Activated CD8-positive, alpha-beta memory T cell treated with anti-CD3 and anti-CD28 coated beads, Interleukin-2, amount 50 U/mL, for 1 hour (primary cell): Measurements from ENCODE around the gene DTWD2.

Experiments used
- DNase-seq: peaks from one replicate; pipeline ENCODE4 v3.0.0-alpha.2; 2020; ENCODE audit errors: extremely low read depth

The DTWD2 gene, protein sequence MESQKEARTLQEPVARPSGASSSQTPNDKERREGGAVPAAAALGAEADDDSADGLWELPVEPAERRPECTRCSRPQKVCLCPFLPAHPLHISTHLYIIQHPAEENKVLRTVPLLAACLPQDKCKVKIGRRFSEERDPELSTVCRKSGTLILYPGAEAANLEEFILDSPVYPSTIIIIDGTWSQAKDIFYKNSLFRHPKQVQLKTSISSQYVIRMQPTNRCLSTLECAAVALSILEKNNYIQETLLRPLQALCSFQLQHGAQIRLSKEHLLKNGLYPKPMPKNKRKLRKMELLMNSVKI

GRCh38 chr5:118987988-118988865 is at the start of gene DTWD2:
Gene DTWD2 (minus strand): TSS chr5:118988547. CDS start chr5:118988511, 36 bp downstream.
- DNase-seq: peak; percentile 62

- DNase-seq: no peak
These were observed 49.3 kb upstream of the DTWD2 start for GRCh38 chr5:119037496-119038215.

- no peak for DNase-seq
These were observed 47.9 kb upstream of the DTWD2 start for GRCh38 chr5:119036101-119036762.

GRCh38 chr5:119033135-119033534 is 44.8 kb upstream of the DTWD2 start:
- no peak for DNase-seq

DNA sequence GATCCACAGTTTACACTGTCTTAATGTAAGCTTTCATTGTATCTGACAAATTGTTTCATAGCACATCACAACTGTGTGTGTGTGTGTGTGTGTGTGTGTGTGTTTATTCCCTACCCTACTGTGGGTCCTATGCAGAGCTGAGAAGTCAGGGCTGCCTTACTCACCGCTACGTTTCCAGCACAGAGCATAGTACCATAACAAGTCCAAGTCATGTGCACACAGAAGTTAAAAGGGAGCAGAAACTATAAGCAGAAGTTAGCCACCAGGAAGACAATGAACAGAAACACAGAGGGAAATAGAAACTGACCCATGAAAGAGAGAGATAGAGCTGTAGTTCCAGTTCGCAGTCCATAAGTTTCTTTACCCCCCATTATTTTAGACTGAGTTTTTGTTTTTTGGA is 44.3 kb upstream of the DTWD2 start:
- no peak for DNase-seq

DNA sequence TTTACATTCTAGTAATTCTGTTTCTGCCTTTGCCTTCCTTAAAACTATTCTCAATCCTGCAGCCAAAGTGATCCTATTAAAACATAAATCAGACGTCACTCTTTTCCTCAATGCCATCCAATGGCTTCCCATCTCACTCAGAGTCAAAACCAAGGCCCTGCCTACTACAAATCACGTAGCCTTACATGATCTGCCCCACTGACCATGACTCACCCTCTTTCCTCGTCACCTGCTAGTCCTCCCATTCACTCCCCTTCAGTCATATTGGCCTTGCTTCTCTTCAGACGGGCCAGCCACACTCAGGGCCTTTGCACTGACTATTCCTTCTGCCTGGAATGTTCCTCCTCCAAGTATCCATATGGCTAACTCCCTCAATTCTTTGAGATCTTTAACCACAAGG is 43.6 kb upstream of the DTWD2 start:
- DNase-seq: no peak

- DNase-seq: no peak
These were observed 42.9 kb upstream of the DTWD2 start for GRCh38 chr5:119031011-119031886.

GRCh38 chr5:119028575-119028974 is 40.2 kb upstream of the DTWD2 start:
- DNase-seq: no peak

DNA sequence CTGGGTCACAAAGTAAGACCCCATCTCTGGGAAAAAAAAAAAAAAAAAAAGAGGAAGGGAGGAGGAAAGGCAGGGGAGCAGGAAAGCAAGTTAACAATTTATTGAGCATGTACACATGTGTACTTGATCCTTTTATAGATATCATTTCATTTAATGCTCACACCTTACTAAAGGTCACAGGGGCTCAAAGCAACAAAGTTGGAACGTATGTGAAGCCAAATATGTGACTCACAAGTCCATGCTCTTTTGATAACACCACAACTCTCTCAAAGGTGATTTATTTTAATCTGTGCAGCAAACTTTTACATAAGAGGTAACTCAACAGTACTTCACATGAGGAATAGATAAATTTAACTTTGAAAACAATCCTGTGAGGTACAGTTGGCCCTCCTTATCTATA is 34.4 kb upstream of the DTWD2 start:
- DNase-seq: no peak

GRCh38 chr5:119022017-119022745 is 33.8 kb upstream of the DTWD2 start:
- DNase-seq: no peak

GRCh38 chr5:119021149-119021732 is 32.9 kb upstream of the DTWD2 start:
- DNase-seq: no peak

GRCh38 chr5:119019949-119020348 is 31.6 kb upstream of the DTWD2 start:
- no peak for DNase-seq

DNA sequence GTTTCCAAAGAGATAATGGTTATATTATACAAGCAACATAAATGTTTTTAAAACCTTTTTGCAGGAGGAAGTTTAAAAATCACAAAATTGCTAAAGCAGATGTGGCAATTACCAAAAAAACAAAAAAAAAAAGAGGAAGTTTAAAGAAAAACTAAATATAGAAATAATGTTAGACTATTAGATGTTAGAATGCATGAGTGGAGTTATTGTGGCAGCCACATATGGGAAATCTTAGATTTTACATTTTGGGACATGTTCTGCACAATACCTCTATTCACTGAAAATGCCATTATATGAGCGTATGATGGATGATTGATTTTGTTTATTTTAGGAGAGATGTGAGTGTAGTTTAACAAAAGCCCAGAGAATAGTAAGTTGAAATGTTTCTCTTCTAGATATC is 31.2 kb upstream of the DTWD2 start:
- DNase-seq: no peak

- no peak for DNase-seq
These were observed 29.6 kb upstream of the DTWD2 start for GRCh38 chr5:119017994-119018393.

DNA sequence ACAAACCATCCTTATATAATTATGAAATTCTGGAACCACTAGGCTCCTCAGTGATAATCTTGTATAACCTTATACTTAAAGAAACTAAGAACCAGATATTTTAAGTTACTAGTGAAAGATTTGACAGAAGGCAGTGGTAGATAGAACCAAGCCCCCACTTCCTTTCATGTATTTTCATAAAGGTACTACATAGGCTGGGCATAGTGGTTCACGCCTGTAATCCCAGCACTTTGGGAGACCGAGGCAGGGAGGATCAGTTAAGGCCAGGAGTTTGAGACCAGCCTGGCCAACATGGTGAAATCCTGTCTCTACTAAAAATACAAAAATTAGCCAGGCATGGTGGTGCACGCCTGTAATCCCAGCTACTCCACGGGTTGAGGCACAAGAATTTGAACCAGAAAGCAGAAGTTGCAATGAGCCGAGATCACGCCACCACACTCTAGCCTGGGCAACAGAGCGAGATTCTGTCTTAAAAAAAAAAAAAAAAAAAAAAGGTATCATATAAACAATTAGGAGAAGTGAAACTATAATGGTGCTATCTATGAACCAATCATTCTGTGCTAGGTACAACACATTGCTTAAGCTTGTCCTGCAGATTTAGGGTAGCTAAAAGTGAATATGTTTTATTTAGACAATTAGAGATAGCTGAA is 27.9 kb upstream of the DTWD2 start:
- no peak for DNase-seq

- no peak for DNase-seq
These were observed 22.8 kb upstream of the DTWD2 start for GRCh38 chr5:119011186-119011585.

- DNase-seq: no peak
These were observed 21.9 kb upstream of the DTWD2 start for GRCh38 chr5:119010206-119010605.

DNA sequence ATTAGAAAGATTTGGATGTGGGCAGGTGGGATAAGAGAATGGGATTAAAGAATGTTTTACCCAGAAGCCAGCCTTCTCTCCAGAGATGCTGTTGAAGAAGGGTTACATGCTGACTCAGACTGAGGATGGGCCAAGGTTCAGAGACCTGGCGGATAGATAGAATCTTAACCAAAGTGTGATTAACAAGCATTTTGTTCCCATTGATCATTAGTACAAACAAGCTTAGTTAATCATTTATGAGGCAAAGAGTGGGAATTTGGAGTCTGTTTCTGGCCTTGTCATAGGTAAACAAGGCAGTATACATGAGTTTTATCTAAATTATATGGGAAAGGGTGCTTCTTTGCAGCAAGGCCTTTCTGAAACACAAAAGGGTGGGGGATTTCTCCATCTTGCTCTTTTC is 20.8 kb upstream of the DTWD2 start:
- DNase-seq: no peak

DNA sequence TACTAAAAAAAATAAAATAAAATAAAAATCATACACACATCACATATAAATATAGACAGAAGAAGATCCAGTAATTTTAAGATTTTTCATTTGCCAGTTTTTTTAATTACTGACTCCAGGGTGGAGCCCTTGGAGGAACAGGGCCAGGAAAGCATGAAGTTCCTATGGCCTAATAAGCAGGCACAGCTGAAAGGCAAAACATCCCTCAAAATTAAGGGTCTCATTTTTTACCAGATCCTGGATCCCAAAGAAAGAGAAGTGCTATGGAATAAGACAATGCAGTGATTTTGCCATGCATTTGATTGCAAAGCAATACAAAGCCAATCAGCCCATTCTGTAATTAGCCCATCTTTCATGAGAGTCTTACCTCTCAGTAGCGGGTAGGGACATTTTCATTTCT is 11.3 kb upstream of the DTWD2 start:
- no peak for DNase-seq
